HG02938 (cell line): Measurements from ENCODE around the gene ABHD4.
"Not testable (repeated sequence)": the region's sequence is repeated elsewhere in the genome, so short reads cannot be mapped to it uniquely, and the experiment has no call there.

Experiments
- ATAC-seq: cut with Tn5 transposase; IDR thresholded peaks from one replicate; pipeline ENCODE4 v1.9.1; 2021; ENCODE audit warnings: mild to moderate bottlenecking, moderate library complexity; ENCODE audit not compliant: unreplicated experiment

ABHD4 gene

DNA sequence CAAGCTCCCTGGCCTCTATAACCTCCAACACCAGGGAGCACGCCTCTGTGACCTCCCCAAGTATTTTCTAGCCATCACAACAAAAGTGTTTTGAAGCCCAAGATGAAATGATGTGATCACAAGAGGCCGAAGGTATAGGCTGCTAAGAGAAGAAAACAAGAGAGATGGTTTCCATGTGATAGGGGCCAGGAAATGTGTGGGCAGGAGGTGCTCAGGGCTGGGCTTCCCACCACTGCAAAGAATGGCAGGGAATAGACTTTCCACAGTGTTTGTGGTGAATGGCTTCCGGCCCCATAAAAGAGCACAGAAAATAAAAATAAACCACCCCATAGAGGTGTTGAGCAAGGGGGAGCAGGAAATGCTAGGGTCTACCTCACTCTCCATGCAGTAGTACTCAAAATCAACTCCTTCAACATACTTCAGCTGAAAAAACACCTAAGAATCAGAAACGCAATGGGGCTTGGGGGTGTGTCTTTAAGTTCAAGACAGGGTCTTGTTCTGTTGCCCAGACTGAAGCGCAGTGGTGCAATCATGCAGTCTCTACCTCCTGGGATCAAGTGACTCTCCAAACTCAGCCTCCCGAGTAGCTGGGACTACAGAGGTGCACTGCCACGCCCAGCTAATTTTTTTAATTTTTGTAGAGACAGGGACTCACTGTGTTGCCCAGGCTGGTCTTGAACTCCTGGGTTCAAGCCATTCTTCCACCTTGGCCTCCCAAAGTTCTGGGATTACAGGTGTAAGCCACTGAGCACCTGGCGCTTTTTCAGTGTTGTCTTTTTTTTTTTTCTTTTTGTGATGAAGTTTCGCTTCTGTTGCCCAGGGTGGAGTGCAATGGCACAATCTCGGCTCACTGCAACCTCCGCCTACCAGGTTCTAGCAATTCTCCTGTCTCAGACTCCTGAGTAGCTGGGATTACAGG, 36.2 kb upstream of the ABHD4 start:
- ATAC-seq: no peak

DNA sequence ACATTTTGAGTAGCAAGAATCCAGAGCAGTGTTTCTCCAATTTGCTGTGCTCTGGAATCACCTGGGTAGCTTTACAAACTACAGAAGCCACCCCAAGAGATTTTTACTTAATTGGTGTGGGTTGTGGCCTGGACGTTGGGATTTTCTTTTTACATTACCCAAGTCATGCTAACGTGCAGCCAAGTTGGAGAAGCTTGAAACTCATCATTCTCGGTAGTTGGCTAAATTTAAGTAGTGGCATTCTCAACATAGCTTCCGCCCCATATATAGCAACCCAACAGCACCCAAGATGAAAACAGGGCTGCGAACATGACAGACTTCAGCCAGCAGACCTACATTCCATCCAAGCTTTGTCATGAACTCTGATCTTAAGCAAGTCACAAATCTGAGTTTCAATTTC, 34.1 kb upstream of the ABHD4 start:
- ATAC-seq: no peak

DNA sequence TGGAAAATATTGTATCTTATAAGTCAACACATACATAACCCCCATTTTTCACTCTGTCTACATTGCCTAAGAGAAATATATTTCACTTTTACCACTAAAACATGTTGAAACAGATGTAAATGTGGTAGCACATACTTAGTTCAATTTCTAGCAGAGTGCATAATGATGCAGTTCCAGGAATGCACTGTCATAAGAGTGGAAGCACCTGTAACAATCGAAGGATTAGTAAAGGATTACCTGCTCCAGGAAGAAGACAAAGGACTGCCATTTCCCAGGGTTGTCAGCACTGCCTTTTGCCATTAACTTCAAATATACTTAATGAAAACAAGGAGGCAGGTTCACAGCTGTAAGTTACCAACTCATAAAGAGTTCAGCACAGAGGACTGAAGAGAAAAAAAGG, 33.6 kb upstream of the ABHD4 start:
- ATAC-seq: no peak

DNA sequence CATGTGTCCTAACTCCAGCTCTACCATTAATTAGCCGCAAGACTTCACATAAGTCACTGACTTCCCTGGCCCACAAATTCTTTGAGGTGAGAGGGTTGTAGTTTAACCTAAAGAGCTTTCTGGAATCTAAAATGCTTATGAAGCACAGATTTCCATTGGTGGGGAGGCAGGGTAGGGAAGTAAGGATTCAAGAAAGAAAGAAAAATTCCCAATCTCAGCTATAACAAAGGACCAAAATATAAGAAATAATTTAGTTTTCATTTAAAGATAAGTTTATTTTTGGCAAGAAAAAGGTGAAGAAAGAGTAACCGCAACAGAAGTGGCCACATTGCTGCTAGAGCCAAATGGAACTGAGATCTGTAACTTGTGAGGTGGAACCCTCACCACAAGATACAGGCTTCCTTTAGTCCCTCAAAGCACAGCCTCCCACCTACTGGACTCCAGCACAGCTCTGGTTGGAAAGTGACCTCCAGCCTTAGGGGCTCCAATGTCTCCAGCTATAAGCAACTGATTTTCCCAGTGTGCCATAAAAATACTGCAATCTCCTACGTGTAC, 32.6 kb upstream of the ABHD4 start:
- peak; percentile 30 for ATAC-seq

DNA sequence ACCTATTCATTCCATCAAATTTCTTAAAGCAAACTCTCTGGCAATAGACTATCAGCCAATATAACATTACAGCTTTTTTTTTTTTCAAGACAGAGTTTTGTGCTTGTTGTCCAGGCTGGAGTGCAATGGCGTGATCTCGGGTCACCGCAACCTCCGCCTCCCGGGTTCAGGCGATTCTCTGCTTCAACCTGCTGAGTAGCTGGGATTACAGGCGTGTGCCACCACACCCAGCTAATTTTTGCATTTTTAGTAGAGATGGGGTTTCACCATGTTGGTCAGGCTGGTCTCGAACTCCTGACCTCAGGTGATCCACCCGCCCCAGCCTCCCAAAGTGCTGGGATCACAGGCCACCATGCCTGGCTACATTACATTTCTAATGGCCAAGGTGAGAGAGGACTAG, 31.8 kb upstream of the ABHD4 start:
- ATAC-seq: not testable (repeated sequence)

DNA sequence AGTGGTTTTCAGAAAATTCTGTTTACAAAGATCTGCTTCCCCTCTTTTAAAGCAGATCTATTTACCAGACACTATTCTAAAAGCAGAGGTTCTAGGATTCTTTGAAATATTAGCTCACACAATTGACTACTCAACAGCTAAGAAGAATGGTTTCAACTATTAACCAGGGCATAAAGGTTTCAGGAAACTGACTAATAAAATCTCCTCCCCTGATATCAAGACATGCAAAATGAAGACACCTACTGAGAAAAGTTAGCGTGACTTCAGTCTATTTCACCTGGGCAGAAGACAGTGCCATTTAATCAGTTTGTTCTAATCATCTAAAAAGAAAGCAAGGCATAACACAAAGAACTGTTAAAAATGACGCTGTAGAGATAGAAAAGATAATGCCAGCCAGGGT, 31.3 kb upstream of the ABHD4 start:
- ATAC-seq: no peak

DNA sequence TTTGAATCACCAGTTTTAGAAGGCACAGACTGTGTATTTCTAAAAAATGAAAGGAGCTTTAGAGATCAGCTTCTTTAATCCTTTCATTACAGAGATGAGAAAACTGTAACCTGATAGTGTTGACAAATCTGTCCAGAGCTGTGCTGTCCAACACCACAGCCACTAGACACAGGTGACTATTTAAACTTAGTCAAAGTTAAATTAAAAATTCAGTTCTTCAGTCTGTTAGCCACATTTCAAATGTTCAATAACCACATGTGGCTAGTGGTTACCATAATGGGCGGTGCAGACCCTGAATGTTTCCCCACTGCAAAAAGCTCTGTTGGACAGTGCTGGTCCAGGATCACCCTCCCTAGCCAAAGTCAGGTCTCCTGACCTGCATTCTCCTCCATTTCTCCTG, 30.7 kb upstream of the ABHD4 start:
- no peak for ATAC-seq

DNA sequence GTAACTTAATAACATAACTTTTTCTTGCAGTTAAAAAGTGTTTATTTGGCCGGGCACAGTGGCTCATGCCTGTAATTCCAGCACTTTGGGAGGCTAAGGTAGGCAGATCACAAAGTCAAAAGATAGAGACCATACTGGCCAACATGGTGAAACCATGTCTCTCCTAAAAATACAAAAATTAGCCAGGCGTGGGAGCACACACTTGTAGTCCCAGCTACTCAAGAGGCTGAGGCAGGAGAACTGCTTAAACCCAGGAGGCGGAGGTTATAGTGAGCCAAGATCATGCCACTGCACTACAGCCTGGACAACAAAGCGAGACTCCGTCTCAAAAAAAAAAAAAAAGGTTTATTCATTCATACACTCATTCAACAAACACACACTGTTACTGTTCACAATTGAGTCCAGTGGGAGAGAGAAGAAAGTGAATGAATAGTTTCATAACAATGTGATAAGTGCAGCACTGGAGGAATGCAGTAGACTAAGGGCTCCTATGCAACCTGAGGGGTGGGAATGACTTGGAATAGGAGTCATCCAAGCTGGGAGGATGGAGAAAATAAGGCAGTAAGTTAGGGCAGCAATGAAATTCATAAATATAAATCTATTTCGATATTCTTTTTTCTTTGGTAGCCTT, 28.9 kb upstream of the ABHD4 start:
- ATAC-seq: no peak

DNA sequence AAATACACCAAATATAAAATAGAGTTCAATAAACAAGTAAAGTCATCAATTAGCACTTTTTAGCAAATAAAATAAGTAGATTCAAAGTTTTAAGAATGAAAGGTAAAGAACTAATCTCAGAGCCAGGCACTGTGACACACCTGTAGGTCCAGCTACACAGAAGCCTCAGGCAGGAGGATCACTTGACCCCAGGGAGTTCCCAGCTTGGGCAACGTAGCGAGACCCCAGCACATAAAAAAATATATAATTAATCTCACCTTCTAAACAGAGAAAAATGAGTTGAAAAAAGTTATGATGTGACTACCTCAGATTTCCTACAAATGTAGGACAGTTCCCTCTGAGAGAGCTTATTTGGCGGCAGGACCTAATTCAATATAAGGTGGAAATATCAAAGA, 28.4 kb upstream of the ABHD4 start:
- no peak for ATAC-seq

DNA sequence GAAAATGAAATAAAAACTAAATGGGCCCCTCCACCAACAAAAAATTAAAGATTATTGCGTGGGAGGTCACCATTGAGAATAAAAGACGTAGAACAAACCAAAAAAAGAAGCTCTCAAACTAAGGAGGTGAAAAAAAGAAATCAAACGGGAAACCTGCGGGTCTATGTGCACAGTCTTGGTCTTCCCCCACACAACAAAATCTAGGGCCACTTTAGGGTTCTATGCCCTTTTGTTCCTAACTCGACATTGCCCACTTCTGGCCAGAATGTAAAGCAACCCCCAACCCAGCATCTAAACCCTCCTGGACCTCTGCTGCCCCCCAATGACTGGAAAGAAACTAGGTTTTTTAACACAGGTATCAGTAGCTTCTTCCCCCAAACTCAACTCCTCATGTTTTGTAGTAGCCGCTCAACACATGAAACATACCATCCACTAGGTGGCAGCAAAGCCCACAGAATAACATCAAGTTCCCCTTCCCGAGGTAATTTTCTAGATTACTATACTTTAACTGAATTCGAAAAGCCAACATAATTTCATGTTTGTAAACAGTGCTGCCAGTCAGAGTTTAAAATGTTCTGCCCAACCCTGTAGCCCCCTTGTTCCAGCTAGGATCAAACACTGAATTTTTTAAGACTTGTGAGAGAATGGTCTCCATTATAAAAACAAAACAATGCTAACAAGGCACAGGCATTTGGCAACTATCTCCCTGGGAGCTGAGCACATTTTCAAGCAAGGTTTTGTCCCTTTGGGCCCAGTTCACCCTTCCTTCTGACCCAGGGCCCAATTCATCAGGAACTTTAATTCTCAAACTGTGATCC, 27.8 kb upstream of the ABHD4 start:
- peak; percentile 54 for ATAC-seq

DNA sequence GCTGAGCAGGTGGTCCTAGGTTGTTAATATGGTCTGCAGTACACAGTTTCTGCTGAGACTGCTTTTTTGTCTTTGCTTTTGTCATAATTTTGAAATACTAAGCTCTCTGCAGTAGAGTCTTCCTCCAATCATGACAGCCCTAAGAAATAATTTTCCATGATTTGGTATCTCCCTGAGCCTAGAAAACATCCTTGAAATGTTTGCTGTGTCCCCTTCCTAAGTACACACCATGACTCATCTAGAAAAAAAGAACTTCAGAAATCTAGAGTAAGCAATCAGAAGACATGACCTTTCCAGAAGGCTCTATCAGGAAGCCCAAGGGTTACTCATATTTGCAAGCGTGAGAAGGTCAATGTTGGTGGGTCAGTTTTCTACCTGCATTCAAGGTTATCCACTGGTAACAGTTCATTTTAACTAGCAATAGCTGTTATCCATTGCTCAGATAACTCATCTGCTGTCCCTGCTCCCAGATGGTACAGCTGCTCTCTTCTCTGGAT, 25.5 kb upstream of the ABHD4 start:
- no peak for ATAC-seq

DNA sequence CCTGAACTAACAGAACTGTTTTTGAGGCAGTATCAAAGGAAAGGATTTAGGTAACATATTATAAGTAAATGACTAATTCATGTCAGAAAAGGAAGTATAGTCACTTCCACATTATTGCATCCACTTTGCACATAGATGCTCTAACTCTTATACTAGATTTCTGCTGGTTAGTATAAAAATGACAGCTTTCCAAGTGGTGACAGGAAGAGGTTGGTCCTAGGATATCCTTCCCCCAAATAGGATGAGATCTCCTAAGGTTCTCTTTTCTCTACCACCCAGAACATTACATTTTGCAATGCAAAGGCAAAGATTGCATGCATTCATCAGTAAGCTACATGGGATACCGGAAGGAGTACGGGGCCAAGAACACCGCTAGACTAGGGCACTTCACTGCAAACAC, 24.3 kb upstream of the ABHD4 start:
- no peak for ATAC-seq

DNA sequence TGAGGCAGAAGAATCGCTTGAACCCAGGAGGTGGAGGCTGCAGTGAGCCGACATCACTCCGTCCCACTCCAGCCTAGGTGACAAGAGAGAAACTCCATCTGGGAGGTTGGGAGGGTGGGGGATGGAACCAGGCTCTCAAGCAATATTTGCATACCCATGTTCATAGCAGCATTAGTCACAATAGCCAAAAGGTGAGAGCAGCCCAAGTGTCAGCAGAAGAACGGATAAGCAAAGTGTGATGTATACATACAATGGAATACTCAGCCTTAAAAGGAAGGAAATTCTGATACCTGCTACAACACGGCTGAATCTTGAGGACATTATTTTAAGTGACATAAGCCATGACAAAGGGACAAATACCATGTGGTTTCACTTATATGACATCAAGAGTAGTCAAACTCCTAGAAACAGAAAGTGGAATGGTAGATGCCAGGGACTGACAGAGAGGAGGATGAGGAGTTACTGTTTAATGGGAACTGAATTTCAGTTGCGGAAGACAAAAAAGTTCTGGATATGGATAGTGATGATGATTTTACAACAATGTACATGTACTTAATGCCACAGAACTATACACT, 20.7 kb upstream of the ABHD4 start:
- ATAC-seq: no peak

DNA sequence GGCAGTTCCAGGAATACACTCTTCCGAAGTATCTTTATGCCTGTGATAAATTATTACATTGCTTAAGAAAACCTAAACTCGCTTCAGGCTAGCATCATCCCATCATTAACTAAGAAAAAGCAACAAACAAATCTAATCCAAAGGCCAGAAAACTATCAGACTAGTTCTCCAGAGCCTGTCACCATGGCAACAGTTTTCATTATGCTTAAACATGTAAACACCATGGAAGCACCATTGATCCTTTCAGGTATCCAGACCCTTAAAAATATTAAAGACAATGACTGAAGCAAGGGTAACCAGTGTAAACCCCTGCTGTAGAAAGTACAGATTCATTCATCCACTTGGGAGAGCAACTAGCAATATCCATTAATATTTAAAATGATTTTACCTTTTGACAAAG, 18.9 kb upstream of the ABHD4 start:
- ATAC-seq: no peak

DNA sequence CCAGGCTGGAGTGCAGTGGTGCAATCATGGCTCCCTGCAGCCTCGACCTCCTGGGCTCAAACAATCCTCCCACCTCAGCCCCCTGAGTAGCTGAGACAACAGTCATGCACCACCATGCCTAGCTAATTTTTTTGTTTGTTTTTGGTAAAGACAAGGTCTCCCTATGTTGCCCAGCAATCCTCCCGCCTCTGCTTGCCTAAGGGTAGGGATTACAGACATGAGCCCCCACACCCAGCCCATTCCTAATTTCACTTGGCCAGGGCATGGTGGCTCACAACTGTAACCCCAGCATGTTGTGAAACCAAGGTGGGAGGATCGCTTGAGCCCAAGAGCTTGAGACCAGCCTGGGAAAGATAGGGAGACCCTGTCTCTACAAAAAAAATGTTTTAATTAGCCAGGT, 18.2 kb upstream of the ABHD4 start:
- ATAC-seq: no peak

DNA sequence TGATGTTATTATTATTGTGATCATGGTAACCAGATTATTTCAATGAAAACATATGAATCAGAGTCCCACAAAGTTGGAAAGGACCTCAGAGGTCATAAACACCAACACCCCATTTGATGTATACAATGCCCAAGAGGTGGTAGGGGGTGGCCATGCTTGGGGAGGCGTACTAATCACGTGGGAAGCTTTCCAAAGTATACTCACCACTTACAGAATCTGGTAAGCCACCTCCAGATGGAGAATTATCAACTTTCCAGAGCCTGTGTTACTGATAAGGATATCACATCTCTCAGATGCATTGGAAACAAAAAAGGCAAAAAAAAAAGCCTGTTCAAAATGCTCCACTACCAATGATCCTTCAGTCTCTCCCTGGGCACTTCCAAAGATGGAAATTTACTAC, 17.5 kb upstream of the ABHD4 start:
- no peak for ATAC-seq

DNA sequence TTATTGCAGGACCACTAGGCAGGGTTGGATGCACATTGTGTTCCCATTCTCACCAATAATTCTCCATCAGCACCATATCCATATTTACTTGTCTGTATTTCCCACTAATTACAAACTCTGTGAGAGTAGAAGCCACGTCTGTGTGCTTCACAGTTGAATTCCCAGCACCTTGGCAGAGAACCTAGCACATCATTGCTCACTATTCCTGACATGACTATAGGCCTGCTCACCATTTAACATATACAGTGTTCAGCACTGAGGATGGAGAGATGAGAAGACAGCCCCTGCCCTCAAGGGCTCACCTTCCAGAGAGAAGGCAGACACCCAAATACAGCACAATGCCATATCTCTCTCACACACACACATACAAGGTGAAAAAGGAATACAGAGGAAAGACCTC, 14.1 kb upstream of the ABHD4 start:
- ATAC-seq: no peak

DNA sequence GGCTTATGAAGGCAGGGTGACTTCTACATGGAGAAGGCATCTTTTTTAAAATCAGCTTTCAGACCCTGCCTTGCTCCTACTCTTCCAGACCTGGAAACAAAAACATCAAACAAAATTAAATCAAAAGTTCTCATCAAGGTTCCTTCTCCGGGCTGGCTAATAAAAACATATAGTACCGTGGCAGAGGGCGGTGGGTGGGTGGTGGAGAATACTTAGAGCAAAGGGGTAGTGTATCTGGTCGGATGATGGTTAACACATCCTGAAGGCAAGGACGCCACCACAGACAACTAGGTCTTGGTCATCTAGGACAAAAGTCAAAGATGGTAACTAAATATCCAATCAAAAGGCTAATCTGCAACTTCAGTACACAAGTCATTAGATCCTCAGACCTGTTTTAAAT, 10.9 kb upstream of the ABHD4 start:
- ATAC-seq: no peak

DNA sequence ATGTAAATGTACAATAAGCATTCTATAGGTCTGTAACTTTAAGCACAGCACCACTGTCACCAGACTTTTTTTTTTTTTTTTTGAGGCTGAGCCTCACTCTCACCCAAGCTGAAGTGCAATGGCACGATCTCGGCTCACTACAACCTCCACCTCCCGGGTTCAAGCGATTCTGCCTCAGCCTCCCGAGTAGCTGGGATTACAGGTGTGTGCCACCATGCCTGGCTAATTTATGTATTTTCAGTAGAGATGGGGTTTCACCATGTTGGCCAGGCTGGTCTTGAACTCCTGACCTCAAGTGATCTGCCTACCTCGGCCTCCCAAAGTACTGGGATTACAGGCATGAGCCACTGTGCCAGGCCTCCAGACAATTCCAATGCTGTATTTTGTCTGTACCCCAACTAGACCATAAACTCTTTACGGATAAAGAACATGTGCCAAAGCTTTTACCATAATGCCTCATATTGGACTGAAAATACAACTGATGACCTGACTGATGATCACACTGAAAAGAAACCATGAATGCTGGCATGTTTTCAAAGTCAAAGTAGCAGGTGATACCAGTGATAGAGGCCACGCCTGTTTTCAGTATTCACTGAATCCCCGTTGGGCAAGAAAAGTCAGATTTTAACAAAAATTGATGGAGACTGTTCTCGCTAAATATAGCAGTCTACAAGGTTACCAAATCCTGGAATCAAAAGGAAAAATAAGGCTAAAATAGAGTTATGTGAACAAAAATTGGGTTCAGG, 10.2 kb upstream of the ABHD4 start:
- not testable (repeated sequence) for ATAC-seq

DNA sequence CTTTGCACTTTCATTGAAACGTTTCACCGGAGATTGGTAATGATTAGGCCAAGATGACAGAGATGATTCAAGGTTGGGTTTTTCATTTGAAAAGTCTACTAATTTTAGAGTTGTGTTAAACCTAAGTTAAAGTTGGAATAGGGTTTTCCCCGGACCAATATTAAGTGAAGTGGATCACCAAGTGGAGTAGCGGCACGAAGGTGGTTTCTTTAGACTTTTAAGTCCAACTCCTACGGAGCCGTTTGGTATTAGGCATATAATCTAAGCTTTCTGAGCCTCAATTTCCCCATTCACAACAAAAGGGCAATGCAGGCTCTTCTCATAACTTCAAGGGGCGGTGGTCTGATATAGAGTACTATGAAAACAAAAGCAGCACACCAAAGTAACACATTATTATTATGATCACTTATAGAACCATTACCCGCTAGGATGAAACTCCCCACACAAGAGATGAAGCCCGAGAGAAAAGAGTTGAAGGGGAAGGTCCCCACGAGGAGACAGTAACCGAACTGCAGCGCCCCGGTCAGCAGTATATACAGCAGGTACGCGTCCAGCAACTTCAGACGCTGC, 9.5 kb upstream of the ABHD4 start:
- ATAC-seq: no peak
